ENCODE results near the gene HAUS8. TPM values are rescaled to one million over a fixed set of nuclear protein-coding genes. Genes with fewer than 3 reads are reported as not detected.

The HAUS8 gene, protein sequence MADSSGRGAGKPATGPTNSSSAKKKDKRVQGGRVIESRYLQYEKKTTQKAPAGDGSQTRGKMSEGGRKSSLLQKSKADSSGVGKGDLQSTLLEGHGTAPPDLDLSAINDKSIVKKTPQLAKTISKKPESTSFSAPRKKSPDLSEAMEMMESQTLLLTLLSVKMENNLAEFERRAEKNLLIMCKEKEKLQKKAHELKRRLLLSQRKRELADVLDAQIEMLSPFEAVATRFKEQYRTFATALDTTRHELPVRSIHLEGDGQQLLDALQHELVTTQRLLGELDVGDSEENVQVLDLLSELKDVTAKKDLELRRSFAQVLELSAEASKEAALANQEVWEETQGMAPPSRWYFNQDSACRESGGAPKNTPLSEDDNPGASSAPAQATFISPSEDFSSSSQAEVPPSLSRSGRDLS
- 23.1 TPM for polyA plus RNA-seq (2012; ENCODE audit: low read depth, missing spikeins)

GRCh38 chr19:17075035-17075863 lies at the start of gene HAUS8, which contains the start of gene MYO9B:
HAUS8 (minus strand) TSS chr19:17075452; CDS start chr19:17075422, 30 bp downstream.
MYO9B (plus strand) TSS chr19:17075777; CDS start chr19:17101718, 25,941 bp downstream.
- FAIRE-seq (peak; percentile 95), DNase-seq (ENCODE audit: insufficient read length, low spot score) (peak; percentile 91)
- TF ChIP-seq SPI1 (IDR thresholded peaks at IDR 0.05; ENCODE audit: low read depth, low read length) (no peak), POU2F2 (IDR thresholded peaks at IDR 0.05; ENCODE audit: low read depth, low read length) (no peak), PAX5 (IDR thresholded peaks at IDR 0.05; ENCODE audit: insufficient read depth, low read length, severe bottlenecking) (peak; percentile 89), TAF1 (IDR thresholded peaks at IDR 0.05; ENCODE audit: low read depth, low read length) (peak; percentile 96), POLR2AphosphoS5 (IDR thresholded peaks at IDR 0.05; ENCODE audit: low read depth, low read length) (peak; percentile 80), POLR2A (IDR thresholded peaks at IDR 0.05; ENCODE audit: low read depth, low read length) (peak; percentile 76)

GRCh38 chr19:17124025-17124424 lies 48.8 kb upstream of the HAUS8 start:
- DNase-seq (ENCODE audit: insufficient read length, low spot score) (no peak), FAIRE-seq (peak; percentile 86)
- TF ChIP-seq SPI1 (IDR thresholded peaks at IDR 0.05; ENCODE audit: low read depth, low read length) (no peak), TAF1 (IDR thresholded peaks at IDR 0.05; ENCODE audit: low read depth, low read length) (no peak), POLR2A (IDR thresholded peaks at IDR 0.05; ENCODE audit: low read depth, low read length) (no peak), POLR2AphosphoS5 (IDR thresholded peaks at IDR 0.05; ENCODE audit: low read depth, low read length) (no peak), PAX5 (IDR thresholded peaks at IDR 0.05; ENCODE audit: insufficient read depth, low read length, severe bottlenecking) (no peak)

- peak; percentile 9 for FAIRE-seq
- no peak for TF ChIP-seq POU2F2 (IDR thresholded peaks at IDR 0.05; ENCODE audit: low read depth, low read length)
- DNase-seq (ENCODE audit: insufficient read length, low spot score), result no peak
Measured at GRCh38 chr19:17123041-17123440, 47.8 kb upstream of the HAUS8 start.

GRCh38 chr19:17121736-17122293 lies 46.6 kb upstream of the HAUS8 start:
- FAIRE-seq, result peak; percentile 16
- DNase-seq (ENCODE audit: insufficient read length, low spot score), result no peak
- TF ChIP-seq POU2F2 (IDR thresholded peaks at IDR 0.05; ENCODE audit: low read depth, low read length) (no peak), POLR2A (IDR thresholded peaks at IDR 0.05; ENCODE audit: low read depth, low read length) (no peak), SPI1 (IDR thresholded peaks at IDR 0.05; ENCODE audit: low read depth, low read length) (no peak), TAF1 (IDR thresholded peaks at IDR 0.05; ENCODE audit: low read depth, low read length) (no peak)

GRCh38 chr19:17118957-17119356 lies 43.7 kb upstream of the HAUS8 start:
- TF ChIP-seq POLR2AphosphoS5 (IDR thresholded peaks at IDR 0.05; ENCODE audit: low read depth, low read length) (no peak), PAX5 (IDR thresholded peaks at IDR 0.05; ENCODE audit: insufficient read depth, low read length, severe bottlenecking) (no peak), TAF1 (IDR thresholded peaks at IDR 0.05; ENCODE audit: low read depth, low read length) (no peak), SPI1 (IDR thresholded peaks at IDR 0.05; ENCODE audit: low read depth, low read length) (no peak), POLR2A (IDR thresholded peaks at IDR 0.05; ENCODE audit: low read depth, low read length) (no peak; the same call in 1 of the 2 replicates), POU2F2 (IDR thresholded peaks at IDR 0.05; ENCODE audit: low read depth, low read length) (no peak)
- DNase-seq (ENCODE audit: insufficient read length, low spot score), result no peak
- FAIRE-seq, result no peak

DNA sequence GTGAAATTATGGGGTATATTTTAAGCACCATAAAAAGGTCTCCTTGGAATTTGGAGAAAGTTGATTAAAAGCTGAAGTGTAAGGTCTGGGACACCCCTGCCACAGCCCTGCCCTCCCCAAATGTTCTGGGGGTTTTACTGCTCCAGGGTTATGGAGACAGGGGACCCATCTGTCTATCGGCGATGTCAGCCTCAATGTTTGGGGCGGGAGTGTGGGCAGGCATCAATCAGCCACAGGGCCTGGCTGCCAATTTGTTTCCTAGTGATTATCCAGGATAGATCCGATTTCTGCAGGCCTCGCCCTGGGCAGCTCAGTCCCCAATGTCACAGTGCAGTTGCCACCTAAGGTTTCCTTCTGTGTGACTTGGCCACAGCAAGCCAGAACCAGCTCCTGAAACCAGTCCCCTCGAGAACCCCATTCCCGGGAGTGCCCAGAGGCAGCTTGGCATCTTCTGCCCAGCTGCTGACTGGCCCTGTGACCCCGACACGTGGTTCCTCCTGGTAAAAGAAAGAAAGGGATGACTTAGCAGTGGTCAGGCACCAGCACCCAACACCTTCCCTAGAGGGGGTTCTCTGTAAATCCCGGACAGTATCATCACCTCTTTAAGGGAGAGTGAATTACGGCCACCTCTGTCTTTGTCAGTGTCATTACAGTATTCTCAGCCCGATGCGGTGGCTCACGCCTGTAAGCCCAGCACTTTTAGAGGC lies 41.9 kb upstream of the HAUS8 start:
- TF ChIP-seq TAF1 (IDR thresholded peaks at IDR 0.05; ENCODE audit: low read depth, low read length), result no peak
- no peak for TF ChIP-seq POLR2AphosphoS5 (IDR thresholded peaks at IDR 0.05; ENCODE audit: low read depth, low read length)
- no peak for TF ChIP-seq SPI1 (IDR thresholded peaks at IDR 0.05; ENCODE audit: low read depth, low read length)
- no peak for TF ChIP-seq POLR2A (IDR thresholded peaks at IDR 0.05; ENCODE audit: low read depth, low read length)
- TF ChIP-seq POU2F2 (IDR thresholded peaks at IDR 0.05; ENCODE audit: low read depth, low read length), result no peak
- DNase-seq (ENCODE audit: insufficient read length, low spot score) (no peak), FAIRE-seq (no peak)

DNA sequence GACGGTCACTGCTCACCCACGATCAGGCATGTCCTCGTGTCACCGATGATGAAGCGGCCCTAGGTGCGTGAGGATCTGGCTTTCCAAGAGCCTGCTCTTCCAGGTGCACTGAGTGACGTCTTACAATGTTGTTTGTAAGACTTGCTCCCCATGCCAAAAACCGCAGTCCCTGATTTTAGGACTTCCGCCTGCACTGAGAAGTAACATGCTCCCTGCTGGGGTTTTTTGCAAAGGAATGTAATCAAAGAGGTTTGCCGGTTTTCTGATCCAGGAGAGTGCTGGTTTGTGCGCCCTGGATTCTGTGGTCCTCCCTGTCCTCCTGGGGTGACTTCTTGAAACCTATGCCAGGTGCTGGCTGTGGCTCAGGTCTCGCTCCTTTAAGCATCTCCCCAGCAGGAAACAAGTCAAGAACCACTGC lies 39.2 kb upstream of the HAUS8 start:
- FAIRE-seq, result no peak

GRCh38 chr19:17113127-17113785 lies 38.0 kb upstream of the HAUS8 start:
- FAIRE-seq (no peak), DNase-seq (ENCODE audit: insufficient read length, low spot score) (no peak)
- TF ChIP-seq POU2F2 (IDR thresholded peaks at IDR 0.05; ENCODE audit: low read depth, low read length) (no peak), TAF1 (IDR thresholded peaks at IDR 0.05; ENCODE audit: low read depth, low read length) (no peak)

More for the DNA sequence above, 39.2 kb upstream of the HAUS8 start:
- no peak for DNase-seq (ENCODE audit: insufficient read length, low spot score)
- no peak for TF ChIP-seq TAF1 (IDR thresholded peaks at IDR 0.05; ENCODE audit: low read depth, low read length)
- no peak for TF ChIP-seq POLR2A (IDR thresholded peaks at IDR 0.05; ENCODE audit: low read depth, low read length)

- no peak for TF ChIP-seq POU2F2 (IDR thresholded peaks at IDR 0.05; ENCODE audit: low read depth, low read length)
- TF ChIP-seq POLR2AphosphoS5 (IDR thresholded peaks at IDR 0.05; ENCODE audit: low read depth, low read length), result 0 out of 2 replicates have a peak, but pooled peaks have one; percentile 18
- TF ChIP-seq SPI1 (IDR thresholded peaks at IDR 0.05; ENCODE audit: low read depth, low read length), result no peak
- FAIRE-seq (no peak), DNase-seq (ENCODE audit: insufficient read length, low spot score) (no peak)
Measured at GRCh38 chr19:17112700-17113099, 37.4 kb upstream of the HAUS8 start.
